Effector memory CD4-positive, alpha-beta T cell (primary cell): Measurements from ENCODE around the gene SYT9.

Source experiments
- DNase-seq, 3 donors: peaks; one replicate each; pipeline ENCODE4 v3.0.0-alpha.2; 2020
- H3K27ac ChIP-seq: 2 replicates; pipeline ENCODE4 v1.7.0; 2013; ENCODE audit warnings: mild to moderate bottlenecking, low read length, moderate library complexity; ENCODE audit not compliant: insufficient read depth, poor library complexity, severe bottlenecking
- H3K27me3 ChIP-seq: replicated peaks from 2 replicates; pipeline ENCODE4 v1.7.0; 2013; ENCODE audit warnings: mild to moderate bottlenecking, low read length; ENCODE audit not compliant: insufficient read depth, control insufficient read depth, poor library complexity, severe bottlenecking
- H3K36me3 ChIP-seq: 2 replicates; pipeline ENCODE4 v1.7.0; 2013; ENCODE audit warnings: mild to moderate bottlenecking, low read length, moderate library complexity; ENCODE audit not compliant: control insufficient read depth, insufficient read depth
- H3K4me1 ChIP-seq: 2 replicates; pipeline ENCODE4 v1.7.0; 2013; ENCODE audit warnings: low read length, mild to moderate bottlenecking; ENCODE audit not compliant: control insufficient read depth, insufficient read depth, poor library complexity, severe bottlenecking
- H3K4me3 ChIP-seq: 2 replicates; pipeline ENCODE4 v1.7.0; 2013; ENCODE audit warnings: low read length, low read depth, mild to moderate bottlenecking; ENCODE audit not compliant: insufficient read depth, poor library complexity, severe bottlenecking
- H3K9me3 ChIP-seq: 2 replicates; pipeline ENCODE4 v1.7.0; 2013; ENCODE audit warnings: mild to moderate bottlenecking, low read length, moderate library complexity; ENCODE audit not compliant: control insufficient read depth

Gene SYT9

GRCh38 chr11:7490535-7490934 lies 238.8 kb downstream of the SYT9 start:
- Histone ChIP-seq H3K4me3 (no peak overlapping the region), H3K36me3 (no peaks in the 10 kb centered on the region), H3K27ac (no peak overlapping the region), H3K4me1 (no peaks in the 10 kb centered on the region), H3K9me3 (no peaks in the 10 kb centered on the region), H3K27me3 (peaks cover 2% of the 10 kb centered on the region)
- no peak for DNase-seq

- H3K27me3 ChIP-seq, result peaks cover 2% of the 10 kb centered on the region
- no peaks in the 10 kb centered on the region for H3K36me3 ChIP-seq
- DNase-seq, result no peak
- no peaks in the 10 kb centered on the region for H3K4me1 ChIP-seq
- H3K27ac ChIP-seq, result no peak overlapping the region
- no peaks in the 10 kb centered on the region for H3K9me3 ChIP-seq
- no peak overlapping the region for H3K4me3 ChIP-seq
Measured at GRCh38 chr11:7492253-7492652, 240.5 kb downstream of the SYT9 start.

GRCh38 chr11:7493670-7494069 lies 242.0 kb downstream of the SYT9 start:
- Histone ChIP-seq H3K4me1 (no peaks in the 10 kb centered on the region), H3K27ac (no peak overlapping the region), H3K27me3 (peaks cover 2% of the 10 kb centered on the region), H3K4me3 (no peak overlapping the region), H3K9me3 (no peaks in the 10 kb centered on the region), H3K36me3 (no peaks in the 10 kb centered on the region)
- DNase-seq, result no peak

GRCh38 chr11:7494086-7494745 lies 242.5 kb downstream of the SYT9 start:
- no peak for DNase-seq
- Histone ChIP-seq H3K27me3 (peaks cover 2% of the 10 kb centered on the region), H3K4me3 (no peak overlapping the region), H3K27ac (no peak overlapping the region), H3K36me3 (no peaks in the 10 kb centered on the region), H3K4me1 (no peaks in the 10 kb centered on the region), H3K9me3 (no peaks in the 10 kb centered on the region)

- Histone ChIP-seq H3K9me3 (no peaks in the 10 kb centered on the region), H3K4me1 (no peaks in the 10 kb centered on the region), H3K27ac (no peak overlapping the region), H3K27me3 (peaks cover 2% of the 10 kb centered on the region), H3K36me3 (no peaks in the 10 kb centered on the region), H3K4me3 (no peak overlapping the region)
- no peak for DNase-seq
Measured at GRCh38 chr11:7495882-7496551, 244.3 kb downstream of the SYT9 start.

- H3K27ac ChIP-seq, result no peak overlapping the region
- no peaks in the 10 kb centered on the region for H3K9me3 ChIP-seq
- no peaks in the 10 kb centered on the region for H3K4me1 ChIP-seq
- no peak overlapping the region for H3K4me3 ChIP-seq
- no peak for DNase-seq
- H3K27me3 ChIP-seq, result no peaks in the 10 kb centered on the region
- H3K36me3 ChIP-seq, result no peaks in the 10 kb centered on the region
Measured at GRCh38 chr11:7498193-7498592, 246.5 kb downstream of the SYT9 start.

- Histone ChIP-seq H3K27me3 (no peaks in the 10 kb centered on the region), H3K4me3 (no peak overlapping the region), H3K9me3 (no peaks in the 10 kb centered on the region), H3K27ac (no peak overlapping the region), H3K36me3 (no peaks in the 10 kb centered on the region), H3K4me1 (no peaks in the 10 kb centered on the region)
- DNase-seq, result no peak
Measured at GRCh38 chr11:7499081-7499480, 247.4 kb downstream of the SYT9 start.

GRCh38 chr11:7500251-7500650 lies 248.5 kb downstream of the SYT9 start:
- Histone ChIP-seq H3K36me3 (no peaks in the 10 kb centered on the region), H3K27me3 (no peaks in the 10 kb centered on the region), H3K27ac (no peak overlapping the region), H3K4me3 (no peak overlapping the region), H3K9me3 (no peaks in the 10 kb centered on the region), H3K4me1 (no peaks in the 10 kb centered on the region)
- DNase-seq, result no peak

GRCh38 chr11:7501251-7501650 lies 249.5 kb downstream of the SYT9 start:
- Histone ChIP-seq H3K9me3 (no peaks in the 10 kb centered on the region), H3K4me3 (no peak overlapping the region), H3K27me3 (no peaks in the 10 kb centered on the region), H3K4me1 (no peaks in the 10 kb centered on the region), H3K36me3 (no peaks in the 10 kb centered on the region), H3K27ac (no peak overlapping the region)
- DNase-seq, result no peak

- Histone ChIP-seq H3K27me3 (no peaks in the 10 kb centered on the region), H3K36me3 (no peaks in the 10 kb centered on the region), H3K27ac (no peak overlapping the region), H3K4me3 (no peak overlapping the region), H3K9me3 (no peaks in the 10 kb centered on the region), H3K4me1 (no peaks in the 10 kb centered on the region)
- DNase-seq, result no peak
Measured at GRCh38 chr11:7501894-7502293, 250.2 kb downstream of the SYT9 start.
